Esophagus muscularis mucosa (tissue), 4 donors: Measurements from ENCODE around the gene MGLL. TPM values are rescaled to one million over a fixed set of nuclear protein-coding genes. Genes with fewer than 3 reads are reported as not detected.

ENCODE experiments used
- DNase-seq: peaks from one replicate; pipeline ENCODE4 v3.0.0-alpha.2; 2017; ENCODE audit errors: extremely low spot score
- H3K27ac ChIP-seq, 4 donors: fragments of 200-600 bp; sonication (generic); replicated peaks in 1 of 4; 1 replicate in 3 of 4; 2 replicates in 1 of 4; pipeline ENCODE4 v1.5.1; 2016 to 2019; ENCODE audit warnings: mild to moderate bottlenecking in 1 of 4
- H3K27me3 ChIP-seq, 4 donors: fragments of 200-600 bp; sonication (generic); one replicate each; pipeline versions ENCODE4 v1.5.1 to v1.6.0; 2016 to 2019
- H3K36me3 ChIP-seq, 4 donors: fragments of 200-600 bp; sonication (generic); one replicate each; pipeline ENCODE4 v1.5.1; 2016 to 2019
- H3K4me1 ChIP-seq, 4 donors: fragments of 200-600 bp; sonication (generic); one replicate each; pipeline ENCODE4 v1.5.1; 2016 to 2019
- H3K4me3 ChIP-seq, 4 donors: fragments of 200-600 bp; sonication (generic); 1 replicate in 2 of 4; 2 replicates in 2 of 4; pipeline ENCODE4 v1.5.1; 2016 to 2019; ENCODE audit warnings: mild to moderate bottlenecking in 4 of 4, moderate library complexity in 1 of 4
- H3K9me3 ChIP-seq, 4 donors: fragments of 200-600 bp; sonication (generic); 1 replicate in 3 of 4; 2 replicates in 1 of 4; pipeline ENCODE4 v1.5.1; 2016 to 2019
- EP300 ChIP-seq: sonication (generic); formaldehyde crosslinking; IDR thresholded peaks from one replicate; pipeline ENCODE4 v1.6.1; 2017; ENCODE audit warnings: antibody characterized with exemption
- POLR2A ChIP-seq: fragments of 450-650 bp; IDR thresholded peaks from one replicate; pipeline ENCODE4 v1.6.1; 2017; ENCODE audit warnings: antibody characterized with exemption, moderate library complexity, mild to moderate bottlenecking, low read depth
- POLR2AphosphoS5 ChIP-seq, 2 donors: sonication (generic); formaldehyde crosslinking; IDR thresholded peaks; one replicate each; pipeline ENCODE4 v1.6.1; 2017; ENCODE audit warnings: antibody characterized with exemption in 2 of 2
- WGBS: methylation state at CpG from one replicate; pipeline ENCODE4 v1.1.5; 2018; 5-methylcytosine and 5-hydroxymethylcytosine counted together
- intact Hi-C: fragments of 100-400 bp; cut with DNase I; formaldehyde crosslinking; loops from one replicate; pipeline ENCODE4 v1.15.1; 2023
- total RNA-seq, 4 donors: library from RNA; depleted of rRNA; stranded (reverse); fragments of >200 nt; gene quantifications; one replicate each; pipeline versions ENCODE4 v1.1.0 to v1.2.1, GENCODE V29; 2016
- TF ChIP-seq, protein P1 (sequence below), 3 experiments: fragments of 200-600 bp in 2 of 3; fragments of 450-650 bp in 1 of 3; sonication (generic) in 2 of 3; IDR thresholded peaks; one replicate each; pipeline ENCODE4 v1.5.1; 2017 to 2019; ENCODE audit warnings: antibody characterized with exemption in 3 of 3, mild to moderate bottlenecking in 2 of 3, moderate library complexity in 1 of 3

MGLL gene
- total RNA-seq, 4 donors from 2014 or later: 56.5 to 155 (median 80.7) TPM

DNA sequence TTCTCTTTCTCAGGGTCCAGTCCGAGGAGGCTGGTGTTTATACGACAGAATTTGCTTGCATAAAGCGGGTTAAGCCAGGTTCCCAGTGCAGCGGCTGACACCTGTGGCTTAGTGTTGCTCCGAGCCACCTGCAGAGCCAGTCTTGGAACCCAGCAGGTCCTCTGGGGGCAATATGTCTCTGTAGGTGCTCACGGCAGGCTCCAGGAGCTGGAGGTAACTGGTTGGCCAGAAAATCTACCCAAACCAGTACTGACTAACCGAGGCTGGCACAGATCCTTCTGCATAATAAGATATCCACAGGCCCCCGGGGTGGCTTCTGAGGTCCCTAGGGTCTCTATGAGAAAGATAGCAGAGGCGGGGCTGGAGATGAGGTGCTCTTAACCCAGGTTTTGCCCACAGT lies 3.2 kb downstream of the MGLL start:
- H3K36me3 ChIP-seq: peaks cover 0 to 32% (median 19%) of the 10 kb centered on the region in 4 donors
- H3K4me3 ChIP-seq: no peak overlapping the region
- WGBS: 86% methylated on average over 9 of the region's 9 CpGs
- H3K27ac ChIP-seq: peak overlapping the region; percentile 86 to 92 (median 86)
- TF ChIP-seq EP300 (no peak), POLR2A (no peak), POLR2AphosphoS5 (IDR thresholded peaks at IDR 0.05) (no peak)
- TF ChIP-seq, protein P1, sequence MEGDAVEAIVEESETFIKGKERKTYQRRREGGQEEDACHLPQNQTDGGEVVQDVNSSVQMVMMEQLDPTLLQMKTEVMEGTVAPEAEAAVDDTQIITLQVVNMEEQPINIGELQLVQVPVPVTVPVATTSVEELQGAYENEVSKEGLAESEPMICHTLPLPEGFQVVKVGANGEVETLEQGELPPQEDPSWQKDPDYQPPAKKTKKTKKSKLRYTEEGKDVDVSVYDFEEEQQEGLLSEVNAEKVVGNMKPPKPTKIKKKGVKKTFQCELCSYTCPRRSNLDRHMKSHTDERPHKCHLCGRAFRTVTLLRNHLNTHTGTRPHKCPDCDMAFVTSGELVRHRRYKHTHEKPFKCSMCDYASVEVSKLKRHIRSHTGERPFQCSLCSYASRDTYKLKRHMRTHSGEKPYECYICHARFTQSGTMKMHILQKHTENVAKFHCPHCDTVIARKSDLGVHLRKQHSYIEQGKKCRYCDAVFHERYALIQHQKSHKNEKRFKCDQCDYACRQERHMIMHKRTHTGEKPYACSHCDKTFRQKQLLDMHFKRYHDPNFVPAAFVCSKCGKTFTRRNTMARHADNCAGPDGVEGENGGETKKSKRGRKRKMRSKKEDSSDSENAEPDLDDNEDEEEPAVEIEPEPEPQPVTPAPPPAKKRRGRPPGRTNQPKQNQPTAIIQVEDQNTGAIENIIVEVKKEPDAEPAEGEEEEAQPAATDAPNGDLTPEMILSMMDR (IDR thresholded peaks at IDR 0.05): no peak
- H3K27me3 ChIP-seq: no peaks in the 10 kb centered on the region
- H3K4me1 ChIP-seq: peaks cover 68 to 93% (median 83%) of the 10 kb centered on the region in 4 donors
- intact Hi-C loops: no loop called here
- no peaks in the 10 kb centered on the region for H3K9me3 ChIP-seq
- DNase-seq: no peak

DNA sequence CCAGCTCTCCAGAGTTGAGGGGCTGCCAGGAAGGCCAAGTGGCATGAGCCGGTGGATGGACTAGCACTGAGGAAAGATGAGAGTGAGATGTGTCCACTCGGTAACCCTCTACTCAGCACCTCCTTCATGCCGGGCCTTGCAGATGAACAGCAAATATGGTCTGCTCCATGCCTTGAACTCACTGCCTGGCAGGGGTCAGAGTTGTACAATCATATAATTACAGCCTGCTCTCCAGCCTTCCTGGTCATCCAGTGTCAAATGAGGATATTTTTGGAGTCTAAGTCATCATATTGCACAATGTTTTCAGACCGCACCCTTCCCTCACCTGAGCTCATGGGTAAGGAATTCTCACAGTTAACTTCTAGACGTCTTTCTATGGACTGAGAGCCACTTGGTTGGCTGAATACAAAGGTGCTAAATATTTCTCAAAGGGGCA lies 4.9 kb downstream of the MGLL start:
- intact Hi-C loops: no loop called here
- peak overlapping the region; percentile 72 to 92 (median 86) for H3K27ac ChIP-seq
- no peak for TF ChIP-seq POLR2A
- no peak for TF ChIP-seq EP300
- TF ChIP-seq, protein P1 (IDR thresholded peaks at IDR 0.05): no peak
- TF ChIP-seq POLR2AphosphoS5 (IDR thresholded peaks at IDR 0.05): peak; percentile 57 to 78
- 53% methylated on average over 5 of the region's 5 CpGs for WGBS
- peaks cover 70 to 90% (median 82%) of the 10 kb centered on the region in 4 donors for H3K4me1 ChIP-seq
- no peak overlapping the region for H3K4me3 ChIP-seq
- H3K27me3 ChIP-seq: no peaks in the 10 kb centered on the region
- peaks cover 0 to 42% (median 27%) of the 10 kb centered on the region in 4 donors for H3K36me3 ChIP-seq
- DNase-seq: no peak
- no peaks in the 10 kb centered on the region for H3K9me3 ChIP-seq

DNA sequence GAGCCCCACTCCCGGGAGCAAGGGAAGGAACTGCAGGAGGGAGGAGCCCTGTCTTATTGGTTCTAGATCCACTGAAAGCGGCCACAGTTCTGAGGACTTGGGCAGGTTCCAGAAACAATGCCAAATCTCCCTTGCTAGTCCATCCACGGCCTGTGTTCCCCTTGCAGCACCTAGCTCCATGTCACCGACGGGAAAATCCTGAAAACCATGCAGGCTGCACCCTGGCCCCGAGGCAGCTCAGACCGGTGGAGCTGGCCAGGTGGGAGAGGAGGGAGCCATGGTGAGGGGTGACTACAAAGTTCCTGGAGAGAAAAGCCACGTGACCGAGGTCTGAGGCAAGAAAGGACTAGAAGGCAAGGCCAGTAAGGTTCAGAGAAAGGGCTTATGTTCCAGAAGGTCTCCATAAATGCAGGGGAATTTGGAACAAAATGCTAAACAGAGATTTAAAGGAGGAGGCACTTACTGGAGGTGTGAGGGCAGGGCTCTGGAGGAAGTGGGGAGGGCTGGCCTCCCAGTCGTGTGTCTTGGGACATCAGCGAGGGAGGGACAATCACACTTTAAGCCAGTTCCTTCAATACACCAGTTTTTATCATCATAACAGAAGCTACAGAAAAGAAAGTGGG lies 5.4 kb downstream of the MGLL start:
- Histone ChIP-seq H3K9me3 (no peaks in the 10 kb centered on the region), H3K27me3 (no peaks in the 10 kb centered on the region), H3K4me3 (no peak overlapping the region), H3K36me3 (peaks cover 0 to 47% (median 32%) of the 10 kb centered on the region in 4 donors), H3K4me1 (peaks cover 70 to 85% (median 77%) of the 10 kb centered on the region in 4 donors), H3K27ac (peak overlapping the region; percentile 70 to 92 (median 86))
- WGBS: 82% methylated on average over 10 of the region's 11 CpGs
- intact Hi-C loops: no loop called here
- DNase-seq: no peak
- TF ChIP-seq POLR2AphosphoS5 (IDR thresholded peaks at IDR 0.05) (no peak), POLR2A (no peak), EP300 (no peak)
- TF ChIP-seq, protein P1 (IDR thresholded peaks at IDR 0.05): no peak

DNA sequence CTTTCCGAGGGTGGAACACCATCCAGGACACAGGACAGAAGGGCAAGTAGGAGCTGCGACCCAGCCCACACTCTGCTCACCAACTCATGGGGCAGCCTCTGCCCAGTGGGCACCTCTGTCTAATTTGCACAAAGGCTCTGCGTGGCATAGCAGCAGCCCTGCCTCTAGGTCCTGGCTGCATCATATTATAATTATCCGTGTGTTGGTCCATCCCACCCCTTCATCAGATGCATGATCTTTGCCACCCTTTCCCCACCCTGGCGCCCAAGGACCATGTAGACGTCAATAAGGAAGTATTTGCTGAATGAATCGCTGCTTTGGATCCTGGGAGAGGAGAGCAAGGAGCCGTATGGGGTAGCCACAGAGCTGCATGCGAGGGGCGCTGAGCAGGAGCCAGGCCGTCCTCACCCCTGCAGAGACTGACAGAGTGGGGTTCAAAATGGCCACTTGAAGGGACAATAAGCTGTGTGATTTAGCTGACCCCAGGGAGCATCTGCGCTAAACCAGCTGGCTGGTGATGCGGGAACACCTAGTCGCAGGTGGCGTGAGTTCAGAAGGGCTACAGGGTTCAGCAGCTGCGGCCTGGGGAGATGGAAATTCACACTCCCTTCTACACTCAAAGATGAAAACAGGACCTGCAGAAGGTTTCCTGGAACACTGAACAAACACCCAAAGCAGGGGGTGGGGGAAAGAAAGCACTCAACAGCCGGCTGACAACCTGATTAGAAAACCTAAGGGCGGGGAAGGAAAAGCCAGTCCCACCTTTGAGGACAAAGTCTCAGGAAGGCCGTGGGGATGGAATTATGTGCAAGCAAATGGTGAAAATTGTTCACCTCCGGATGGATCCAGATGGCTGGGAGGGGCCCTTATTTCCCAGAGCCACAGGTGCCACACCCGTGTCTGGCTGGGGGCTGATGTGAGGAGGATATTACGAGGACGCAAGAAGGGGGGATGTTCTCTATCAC lies 6.4 kb downstream of the MGLL start:
- Histone ChIP-seq H3K4me3 (no peak overlapping the region), H3K9me3 (no peaks in the 10 kb centered on the region), H3K27ac (peak overlapping the region; percentile 70 to 92 (median 86)), H3K4me1 (peaks cover 60 to 75% (median 68%) of the 10 kb centered on the region in 4 donors), H3K36me3 (peaks cover 0 to 55% (median 42%) of the 10 kb centered on the region in 4 donors), H3K27me3 (no peaks in the 10 kb centered on the region)
- no peak for DNase-seq
- WGBS: 90% methylated on average over 22 of the region's 23 CpGs
- TF ChIP-seq POLR2A (no peak), EP300 (no peak), POLR2AphosphoS5 (IDR thresholded peaks at IDR 0.05) (no peak)
- TF ChIP-seq, protein P1 (IDR thresholded peaks at IDR 0.05): no peak
- intact Hi-C loops: no loop called here
